DMS79 treated with DMSO at 0.1 percent for 48 hours (cell line): ENCODE measurements around the gene UNCX.
A peak's percentile ranks its signal among the peaks of the same experiment; 100 is the strongest.
"Not testable (repeated sequence)": the region's sequence is repeated elsewhere in the genome, so short reads cannot be mapped to it uniquely, and the experiment has no call there.

Experiments
- DNase-seq: peaks from one replicate; lab custom pipeline; 2025; lab: John Stamatoyannopoulos, UW

The UNCX gene

DNA sequence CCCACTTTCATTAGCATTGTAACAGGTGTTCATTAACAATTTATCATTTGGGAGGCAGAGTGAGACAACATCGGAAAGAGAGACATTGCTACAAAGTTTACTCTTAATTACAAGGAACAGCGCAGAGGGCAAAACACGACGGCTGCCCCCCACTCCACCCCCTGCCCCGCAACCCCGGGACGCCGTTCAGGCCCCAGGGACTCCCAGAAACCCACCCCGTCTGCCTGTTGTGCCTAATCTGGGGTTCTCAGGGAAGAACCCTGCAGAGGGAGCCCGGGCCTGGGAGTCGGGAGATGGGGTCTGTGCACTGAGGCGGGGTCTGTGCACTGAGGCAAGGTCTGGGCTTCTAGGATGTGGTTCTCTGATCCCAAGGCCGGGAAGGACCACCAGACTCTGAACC is 25.2 kb downstream of the UNCX start:
- DNase-seq: no peak

DNA sequence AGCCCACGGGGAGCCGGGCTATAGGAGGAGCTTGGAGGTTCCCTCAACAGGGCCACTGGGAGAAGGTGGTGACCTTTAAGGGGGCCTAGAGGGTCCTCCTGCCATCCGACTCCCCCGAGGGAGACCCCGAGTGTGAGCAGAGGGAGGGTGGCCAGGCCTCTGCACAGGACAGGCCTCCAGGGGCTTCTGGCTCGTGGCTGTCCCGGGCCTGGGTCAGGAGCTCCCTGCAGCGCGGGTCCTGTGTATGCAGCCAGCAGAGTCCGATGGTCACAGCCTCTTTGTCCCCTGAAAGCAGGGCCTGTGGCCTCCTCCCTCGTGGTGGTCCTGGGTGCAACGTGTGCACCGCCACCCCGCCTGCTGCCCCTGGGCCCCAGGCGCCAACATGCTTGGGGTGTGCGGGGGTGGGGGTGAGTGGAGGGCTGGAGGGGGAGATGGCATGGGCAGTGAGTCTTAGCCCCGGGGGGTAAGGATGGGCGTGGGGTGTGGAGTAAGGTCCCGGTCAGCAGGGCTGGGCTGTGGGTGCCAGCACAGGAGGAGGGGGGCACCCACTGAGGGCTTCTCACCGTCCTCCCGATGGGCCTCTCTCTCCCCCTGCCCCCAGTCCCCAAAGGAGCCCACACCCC is 27.1 kb downstream of the UNCX start:
- no peak for DNase-seq

DNA sequence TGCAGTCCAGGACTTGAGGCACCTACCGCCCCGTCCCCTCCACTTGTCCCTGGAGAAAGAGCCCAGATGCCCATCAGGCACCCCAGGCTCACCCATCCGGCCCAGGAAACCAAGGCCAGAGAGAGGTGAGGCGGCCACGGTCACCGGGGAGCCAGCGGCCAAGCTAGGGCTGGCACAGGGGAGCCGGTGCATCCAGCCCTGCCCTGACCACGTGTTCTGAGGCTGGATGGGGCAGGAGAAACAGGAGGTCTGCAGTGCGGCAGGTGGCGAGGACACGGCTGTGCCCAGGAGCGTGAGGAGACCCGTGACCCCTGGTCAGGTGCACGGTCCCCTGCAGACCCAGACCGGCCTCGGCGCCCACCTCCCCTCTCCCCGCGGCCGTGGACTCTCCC is 27.6 kb downstream of the UNCX start:
- no peak for DNase-seq

DNA sequence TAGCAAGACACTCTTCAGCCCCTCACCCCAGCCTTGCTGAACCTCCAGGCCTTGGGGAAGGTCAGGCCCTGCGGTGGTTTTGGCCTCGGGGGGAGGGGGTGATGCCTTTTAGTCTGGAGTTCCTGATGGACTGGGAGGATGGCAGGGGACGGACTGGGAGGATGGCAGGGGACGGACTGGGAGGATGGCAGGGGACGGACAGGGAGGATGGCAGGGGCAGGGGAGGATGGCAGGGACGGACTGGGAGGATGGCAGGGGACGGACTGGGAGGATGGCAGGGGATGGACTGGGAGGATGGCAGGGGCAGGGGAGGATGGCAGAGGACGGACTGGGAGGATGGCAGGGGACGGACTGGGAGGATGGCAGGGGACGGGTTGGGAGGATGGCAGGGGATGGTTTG is 28.4 kb downstream of the UNCX start:
- not testable (repeated sequence) for DNase-seq

DNA sequence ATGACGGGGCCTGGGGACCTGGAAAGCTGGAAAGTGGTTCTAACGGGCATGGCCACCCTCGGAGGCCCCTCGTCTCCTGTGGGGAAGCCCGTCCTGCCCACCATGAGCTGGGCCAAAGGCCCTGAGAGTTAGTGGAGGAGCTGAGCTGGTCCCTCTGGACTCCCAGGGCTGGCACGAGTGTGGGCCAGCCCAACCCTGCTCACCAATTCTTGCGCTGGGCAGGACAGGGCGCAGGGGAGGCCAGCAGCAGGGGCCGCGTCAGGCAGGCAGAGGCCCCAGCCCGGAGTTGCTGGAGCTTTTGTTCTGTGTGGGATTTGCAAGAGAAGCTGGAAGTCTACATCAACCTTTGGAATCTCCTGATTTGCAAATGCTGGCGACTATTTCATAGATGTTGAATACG is 29.8 kb downstream of the UNCX start:
- no peak for DNase-seq

DNA sequence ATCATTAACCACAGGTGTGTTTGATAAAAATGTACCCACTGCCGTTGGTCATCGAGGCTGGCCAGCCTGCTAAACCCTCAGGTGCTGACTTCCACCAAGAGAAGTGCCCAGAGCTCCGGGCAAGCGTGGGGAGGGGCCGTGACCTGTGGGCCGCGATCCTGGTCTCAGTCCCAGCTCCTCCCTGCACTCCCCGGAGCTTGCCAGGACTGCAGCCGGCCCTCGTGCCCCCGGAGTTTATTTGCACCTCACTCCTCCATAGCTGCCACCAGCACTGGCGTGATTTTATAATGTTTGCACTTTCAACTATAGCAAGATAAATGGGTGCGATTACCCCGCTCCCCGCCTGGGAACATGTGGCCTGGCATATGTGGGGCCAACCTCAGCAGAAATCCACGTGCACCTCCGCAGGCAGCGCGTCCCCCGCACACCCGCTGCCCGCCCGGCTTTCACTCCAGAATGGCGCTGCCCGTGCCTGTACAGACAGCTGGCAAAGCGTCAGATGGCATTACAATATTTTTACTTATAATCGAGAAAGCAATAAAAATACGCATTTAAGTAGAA is 30.8 kb downstream of the UNCX start:
- no peak for DNase-seq

- no peak for DNase-seq
These were observed 31.9 kb downstream of the UNCX start for GRCh38 chr7:1264345-1265280.

- no peak for DNase-seq
These were observed 34.6 kb downstream of the UNCX start for GRCh38 chr7:1267016-1267900.

- no peak for DNase-seq
These were observed 35.6 kb downstream of the UNCX start for GRCh38 chr7:1268076-1268815.

GRCh38 chr7:1268866-1269265 is 36.2 kb downstream of the UNCX start:
- DNase-seq: peak; percentile 17

- DNase-seq: no peak
These were observed 36.7 kb downstream of the UNCX start for GRCh38 chr7:1269336-1269890.

GRCh38 chr7:1270181-1270580 is 37.5 kb downstream of the UNCX start:
- DNase-seq: no peak

- DNase-seq: no peak
These were observed 38.4 kb downstream of the UNCX start for GRCh38 chr7:1271046-1271445.

- no peak for DNase-seq
These were observed 39.0 kb downstream of the UNCX start for GRCh38 chr7:1271656-1272055.

DNA sequence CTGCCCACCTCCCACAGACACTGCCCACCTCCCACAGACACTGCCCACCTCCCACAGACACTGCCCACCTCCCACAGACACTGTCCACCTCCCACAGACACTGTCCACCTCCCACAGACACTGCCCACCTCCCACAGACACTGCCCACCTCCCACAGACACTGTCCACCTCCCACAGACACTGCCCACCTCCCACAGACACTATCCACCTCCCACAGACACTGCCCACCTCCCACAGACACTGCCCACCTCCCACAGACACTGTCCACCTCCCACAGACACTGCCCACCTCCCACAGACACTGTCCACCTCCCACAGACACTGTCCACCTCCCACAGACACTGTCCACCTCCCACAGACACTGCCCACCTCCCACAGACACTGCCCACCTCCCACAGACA is 39.5 kb downstream of the UNCX start:
- not testable (repeated sequence) for DNase-seq

DNA sequence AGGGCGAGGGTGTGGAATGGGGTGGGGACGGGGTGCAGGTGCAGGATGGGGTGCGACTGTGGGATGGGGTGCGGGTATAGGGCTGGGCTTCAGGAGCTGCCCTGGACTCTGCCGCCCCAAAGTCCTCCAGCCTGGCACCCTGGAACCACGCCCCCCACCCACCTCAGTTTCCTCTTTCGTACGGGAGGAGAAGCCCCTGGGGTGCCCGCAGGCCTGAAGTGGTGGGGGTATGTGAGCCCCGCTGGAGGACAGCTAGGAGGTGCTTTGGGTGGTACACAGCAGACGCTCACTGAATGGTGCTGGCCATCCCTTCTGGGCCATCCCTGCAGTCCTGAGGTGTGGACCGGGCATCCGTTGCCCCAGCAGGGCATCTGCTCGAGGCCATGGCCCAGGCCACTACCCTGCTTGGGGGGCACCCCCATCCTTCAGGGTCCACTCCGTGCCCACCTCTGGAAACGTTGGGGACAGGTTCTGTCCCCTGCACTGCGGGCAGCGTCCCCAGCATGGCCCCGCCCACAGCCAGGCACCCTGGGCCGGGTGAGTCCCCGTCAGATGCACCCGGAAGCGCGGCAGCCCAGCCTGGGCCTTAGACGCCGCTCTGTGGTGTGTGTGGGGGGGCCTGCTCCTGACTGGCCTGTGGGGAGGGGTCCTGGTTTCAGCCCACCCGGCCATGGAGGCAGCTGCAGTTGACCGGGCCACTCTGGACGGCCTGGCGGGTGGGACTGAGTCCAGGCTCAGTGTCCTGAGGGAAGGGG is 41.6 kb downstream of the UNCX start:
- DNase-seq: no peak

- no peak for DNase-seq
These were observed 42.3 kb downstream of the UNCX start for GRCh38 chr7:1274876-1275375.

- DNase-seq: no peak
These were observed 43.0 kb downstream of the UNCX start for GRCh38 chr7:1275451-1276381.

DNA sequence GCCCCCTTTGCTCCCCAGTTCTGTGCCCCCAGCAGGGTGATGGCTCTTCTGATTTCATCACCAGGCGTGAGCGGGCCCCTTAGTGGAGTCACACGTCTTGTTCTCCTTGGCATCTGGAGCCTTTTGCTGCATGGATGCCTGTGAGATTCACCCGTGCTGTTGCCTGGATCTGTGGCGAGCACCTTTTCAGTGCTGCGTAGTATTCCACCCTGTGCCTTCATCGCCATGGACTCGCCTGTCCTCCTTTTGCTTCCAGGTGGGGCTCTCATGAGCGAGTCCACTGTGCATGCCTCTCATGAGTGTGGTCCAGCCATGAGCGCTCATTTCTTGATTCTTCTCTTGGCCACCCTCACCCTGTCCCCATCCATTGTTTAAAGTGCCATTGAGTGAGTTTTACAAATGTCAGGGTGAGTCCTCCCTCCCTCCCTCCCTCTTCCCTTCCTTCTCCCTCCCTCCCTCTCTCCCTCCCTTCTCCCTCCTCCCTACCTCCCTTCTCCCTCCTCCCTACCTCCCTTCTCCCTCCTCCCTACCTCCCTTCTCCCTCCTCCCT is 44.0 kb downstream of the UNCX start:
- DNase-seq: no peak
